Osteoblast (primary cell): Measurements from ENCODE around the gene FXYD2. TPM values are rescaled to one million over a fixed set of nuclear protein-coding genes. Genes with fewer than 3 reads are reported as not detected.
A peak's percentile ranks its signal among the peaks of the same experiment; 100 is the strongest.

Experiments used
- DNase-seq: peaks from one replicate; pipeline ENCODE4 v3.0.0; 2011; ENCODE audit warnings: low spot score, mixed read lengths; ENCODE audit not compliant: insufficient read length; ENCODE audit errors: missing footprints
- H2AFZ ChIP-seq: 2 replicates; pipeline ENCODE4 v1.6.0; 2011; ENCODE audit warnings: mild to moderate bottlenecking, low read length
- H3K27ac ChIP-seq: 2 replicates; pipeline ENCODE4 v1.5.1; 2011; ENCODE audit warnings: mild to moderate bottlenecking, low read depth, low read length, moderate library complexity
- H3K27me3 ChIP-seq: 2 replicates; pipeline ENCODE4 v1.6.0; 2012; ENCODE audit warnings: mild to moderate bottlenecking, control low read depth, inconsistent platforms, low read length, moderate library complexity; ENCODE audit not compliant: insufficient read depth
- H3K36me3 ChIP-seq: 2 replicates; pipeline ENCODE4 v1.5.1; 2011; ENCODE audit warnings: mild to moderate bottlenecking, low read length, control low read depth, moderate library complexity; ENCODE audit not compliant: insufficient read depth
- H3K4me1 ChIP-seq: 2 replicates; pipeline ENCODE4 v1.5.1; 2011; ENCODE audit warnings: mild to moderate bottlenecking, low read length, control low read depth, moderate library complexity; ENCODE audit not compliant: insufficient read depth
- H3K4me2 ChIP-seq: 2 replicates; pipeline ENCODE4 v1.6.0; 2011; ENCODE audit warnings: mild to moderate bottlenecking, low read length; ENCODE audit not compliant: insufficient read depth
- H3K4me3 ChIP-seq: fragments of 200-600 bp; sonication (generic); 3 replicates; pipeline ENCODE4 v1.5.1; 2012; ENCODE audit warnings: mild to moderate bottlenecking, low read length, inconsistent platforms; ENCODE audit not compliant: insufficient read depth
- H3K79me2 ChIP-seq: 2 replicates; pipeline ENCODE4 v1.6.0; 2012; ENCODE audit warnings: mild to moderate bottlenecking, low read length, control low read depth, inconsistent platforms; ENCODE audit not compliant: insufficient read depth
- H3K9me3 ChIP-seq: 2 replicates; pipeline ENCODE4 v1.5.1; 2011; ENCODE audit warnings: low read depth, low read length, control low read depth
- H4K20me1 ChIP-seq: 2 replicates; pipeline ENCODE4 v1.6.0; 2012; ENCODE audit warnings: mild to moderate bottlenecking, low read length, control low read depth; ENCODE audit not compliant: insufficient read depth
- CTCF ChIP-seq: IDR thresholded peaks from 2 replicates; pipeline ENCODE4 v1.5.1; 2011; ENCODE audit warnings: mild to moderate bottlenecking, low read depth, low read length, moderate library complexity; ENCODE audit errors: extremely low read depth
- total RNA-seq: library from RNA; depleted of rRNA; stranded (reverse); fragments of >200 nt; gene quantifications from 2 replicates; pipeline ENCODE4 v1.2.3, GENCODE V29; 2012

The FXYD2 gene
- total RNA-seq, 1 donor, result not detected

GRCh38 chr11:117819096-117820040 lies 5.2 kb downstream of the FXYD2 start:
- Histone ChIP-seq H3K4me1 (no peaks in the 10 kb centered on the region), H3K27ac (no peak overlapping the region), H3K4me2 (no peak overlapping the region), H4K20me1 (no peaks in the 10 kb centered on the region), H2AFZ (no peak overlapping the region), H3K4me3 (no peak overlapping the region), H3K79me2 (no peaks in the 10 kb centered on the region), H3K36me3 (no peaks in the 10 kb centered on the region), H3K9me3 (no peaks in the 10 kb centered on the region), H3K27me3 (peaks cover 7% of the 10 kb centered on the region)
- TF ChIP-seq CTCF, result peak; percentile 56
- DNase-seq, result peak; percentile 91

- no peaks in the 10 kb centered on the region for H3K36me3 ChIP-seq
- no peaks in the 10 kb centered on the region for H3K4me1 ChIP-seq
- no peak overlapping the region for H3K27ac ChIP-seq
- no peak overlapping the region for H3K4me2 ChIP-seq
- DNase-seq, result peak; percentile 51
- no peak overlapping the region for H3K4me3 ChIP-seq
- no peaks in the 10 kb centered on the region for H4K20me1 ChIP-seq
- no peaks in the 10 kb centered on the region for H3K9me3 ChIP-seq
- TF ChIP-seq CTCF, result no peak
- peaks cover 2% of the 10 kb centered on the region for H3K27me3 ChIP-seq
- no peaks in the 10 kb centered on the region for H3K79me2 ChIP-seq
- H2AFZ ChIP-seq, result no peak overlapping the region
Measured at GRCh38 chr11:117818041-117818873, 6.3 kb downstream of the FXYD2 start.

- Histone ChIP-seq H3K36me3 (no peaks in the 10 kb centered on the region), H3K27me3 (no peaks in the 10 kb centered on the region), H3K4me2 (no peak overlapping the region), H3K79me2 (no peaks in the 10 kb centered on the region), H3K4me1 (no peaks in the 10 kb centered on the region), H2AFZ (peak overlapping the region; percentile 75), H3K27ac (no peak overlapping the region), H3K4me3 (no peak overlapping the region), H3K9me3 (no peaks in the 10 kb centered on the region), H4K20me1 (no peaks in the 10 kb centered on the region)
- peak; percentile 96 for DNase-seq
- peak; percentile 99 for TF ChIP-seq CTCF
Measured at GRCh38 chr11:117817368-117818040, 7.0 kb downstream of the FXYD2 start.
